HPDE6-E6E7 (cell line): Measurements from ENCODE around the gene PPM1B.
"Not testable (repeated sequence)": the region's sequence is repeated elsewhere in the genome, so short reads cannot be mapped to it uniquely, and the experiment has no call there.

Experiments
- DNase-seq: peaks from one replicate; pipeline ENCODE4 v3.0.0; 2011; ENCODE audit warnings: missing footprints; ENCODE audit errors: extremely low spot score

Gene PPM1B

DNA sequence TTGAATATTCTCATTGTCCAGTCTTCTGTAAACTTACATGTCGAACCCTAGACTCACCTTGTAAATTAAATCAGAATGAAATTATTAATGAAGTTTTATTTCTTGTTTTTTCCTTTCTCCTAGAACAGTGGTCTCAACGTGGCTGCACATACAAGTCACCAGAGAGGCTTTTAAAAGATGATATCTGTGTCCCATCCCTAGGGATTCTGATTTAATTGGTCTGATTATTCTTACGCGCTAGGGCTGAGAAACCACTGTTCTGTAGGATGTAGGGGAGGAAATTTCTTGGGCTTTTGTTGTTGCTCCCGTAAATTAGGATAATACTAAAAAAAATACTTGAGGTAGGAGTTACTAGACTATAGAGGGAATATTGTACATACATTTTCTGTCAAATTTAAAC lies 32.1 kb downstream of the PPM1B start:
- no peak for DNase-seq

DNA sequence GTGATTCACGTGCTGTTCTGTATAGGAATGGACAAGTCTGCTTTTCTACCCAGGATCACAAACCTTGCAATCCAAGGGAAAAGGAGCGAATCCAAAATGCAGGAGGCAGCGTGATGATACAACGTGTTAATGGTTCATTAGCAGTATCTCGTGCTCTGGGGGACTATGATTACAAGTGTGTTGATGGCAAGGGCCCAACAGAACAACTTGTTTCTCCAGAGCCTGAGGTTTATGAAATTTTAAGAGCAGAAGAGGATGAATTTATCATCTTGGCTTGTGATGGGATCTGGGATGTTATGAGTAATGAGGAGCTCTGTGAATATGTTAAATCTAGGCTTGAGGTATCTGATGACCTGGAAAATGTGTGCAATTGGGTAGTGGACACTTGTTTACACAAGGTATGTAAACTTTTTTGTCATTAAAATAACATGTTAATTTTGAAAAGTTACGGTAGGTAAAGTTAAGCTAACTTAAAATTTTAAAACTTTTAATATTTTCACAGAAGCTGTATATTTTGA lies 33.0 kb downstream of the PPM1B start:
- no peak for DNase-seq

DNA sequence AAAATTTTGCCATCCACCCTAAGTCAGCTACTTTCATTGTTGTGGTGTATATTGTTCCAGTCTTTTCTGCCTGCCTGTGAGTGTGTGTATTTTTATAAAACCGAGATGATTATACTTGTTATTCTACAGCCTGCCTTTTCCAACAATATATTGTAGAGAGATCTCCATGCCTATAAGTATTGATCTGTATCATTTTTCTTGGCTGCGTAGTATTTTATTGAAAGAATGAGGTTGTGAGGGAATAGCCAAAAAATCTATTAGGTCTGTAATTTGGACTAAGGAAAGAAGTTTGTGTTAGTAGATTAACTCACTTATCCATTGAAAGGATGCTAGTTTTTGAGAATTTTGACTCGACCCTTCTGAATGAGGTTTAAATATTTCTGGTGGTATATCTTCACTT lies 34.9 kb downstream of the PPM1B start:
- DNase-seq: no peak

DNA sequence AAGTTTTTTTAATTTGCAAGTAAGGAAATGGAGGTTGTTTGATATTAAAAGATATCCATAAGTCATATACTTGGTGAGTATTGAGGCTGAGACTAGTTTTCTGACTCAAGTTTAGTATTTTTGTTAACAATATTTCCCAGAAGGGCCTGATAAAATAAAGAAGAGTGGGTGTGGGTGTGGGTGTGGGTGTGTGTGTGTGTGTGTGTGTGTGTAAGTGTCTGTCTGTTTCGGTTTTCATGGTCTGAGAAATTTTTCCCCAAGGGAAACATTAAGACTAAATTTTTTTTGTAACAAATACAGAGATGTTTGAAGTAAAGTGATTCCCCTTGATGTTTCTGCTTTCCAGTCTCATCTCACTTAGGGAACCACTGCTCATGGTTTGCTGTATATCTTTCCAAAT lies 36.5 kb downstream of the PPM1B start:
- no peak for DNase-seq

DNA sequence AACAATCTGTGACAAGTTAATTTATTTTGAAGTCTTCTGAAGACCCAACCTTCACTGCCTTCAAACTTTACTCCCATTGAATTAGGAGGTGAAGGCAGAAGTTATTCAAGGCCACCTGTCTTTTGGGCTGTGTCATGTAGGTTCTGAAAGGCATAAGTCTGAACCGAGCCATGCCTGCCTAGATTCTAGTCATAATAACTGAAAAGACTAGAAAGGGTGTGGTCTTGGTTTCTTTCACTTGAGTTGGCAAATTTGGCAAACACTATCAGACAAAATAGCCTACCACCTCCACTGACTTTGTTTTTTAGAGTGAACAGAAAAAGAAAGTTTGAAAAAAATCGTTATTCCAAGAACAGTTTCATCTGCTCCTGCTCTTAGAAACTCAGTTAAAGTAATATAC lies 38.4 kb downstream of the PPM1B start:
- no peak for DNase-seq

DNA sequence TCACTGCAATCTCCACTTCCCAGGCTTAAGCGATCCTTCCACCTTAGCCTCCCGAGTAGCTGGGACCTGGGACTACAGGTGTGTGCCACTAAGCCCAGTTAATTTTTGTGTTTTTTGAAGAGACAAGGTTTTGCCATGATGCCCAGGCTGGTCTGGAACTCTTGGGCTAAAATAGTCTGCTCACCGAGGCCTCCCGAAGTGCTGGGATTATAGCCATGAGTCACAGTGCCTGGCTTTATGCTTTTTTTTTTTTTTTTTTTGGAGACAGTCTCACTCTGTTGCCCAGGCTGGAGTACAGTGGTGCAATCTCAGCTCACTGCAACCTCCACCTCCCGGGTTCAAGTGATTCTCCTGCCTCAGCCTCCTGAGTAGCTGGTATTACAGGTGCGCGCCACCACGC lies 39.0 kb downstream of the PPM1B start:
- not testable (repeated sequence) for DNase-seq

DNA sequence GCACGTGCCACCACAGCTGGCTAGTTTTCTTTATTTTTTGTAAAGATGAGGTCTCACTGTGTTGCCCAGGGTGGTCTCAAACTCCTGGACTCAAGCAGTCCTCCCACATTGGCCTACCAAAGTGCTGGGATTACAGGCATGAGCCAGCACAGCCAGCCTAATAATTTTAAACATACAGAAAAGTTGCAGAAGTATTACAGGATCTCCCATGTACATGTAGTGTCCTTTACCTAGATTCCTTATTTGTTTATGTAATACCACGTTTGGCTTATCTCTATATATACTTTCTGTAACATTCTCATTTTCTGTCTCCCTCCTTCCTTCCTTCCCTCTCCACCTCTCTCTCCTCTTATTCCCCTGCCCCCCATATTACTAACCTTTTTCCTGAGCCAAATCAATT lies 41.7 kb downstream of the PPM1B start:
- no peak for DNase-seq

DNA sequence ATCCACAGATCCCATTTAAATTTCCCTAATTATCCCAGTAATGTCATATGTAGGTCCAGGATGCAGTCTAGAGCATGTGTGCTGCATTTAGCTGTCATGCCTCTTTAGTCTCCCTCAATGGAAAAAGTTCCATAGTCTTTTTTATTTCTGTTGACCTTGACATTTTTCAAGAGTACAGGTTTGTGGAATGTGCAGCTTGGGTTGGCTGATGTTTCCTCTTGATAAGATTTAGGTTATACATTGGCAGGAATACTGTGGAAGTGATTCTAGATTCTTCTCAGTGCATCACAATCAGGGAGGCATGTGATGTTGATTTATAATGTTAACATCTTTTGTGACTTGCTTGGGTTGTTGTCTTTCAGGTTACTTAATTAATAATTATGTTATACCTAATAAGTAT lies 42.5 kb downstream of the PPM1B start:
- no peak for DNase-seq

DNA sequence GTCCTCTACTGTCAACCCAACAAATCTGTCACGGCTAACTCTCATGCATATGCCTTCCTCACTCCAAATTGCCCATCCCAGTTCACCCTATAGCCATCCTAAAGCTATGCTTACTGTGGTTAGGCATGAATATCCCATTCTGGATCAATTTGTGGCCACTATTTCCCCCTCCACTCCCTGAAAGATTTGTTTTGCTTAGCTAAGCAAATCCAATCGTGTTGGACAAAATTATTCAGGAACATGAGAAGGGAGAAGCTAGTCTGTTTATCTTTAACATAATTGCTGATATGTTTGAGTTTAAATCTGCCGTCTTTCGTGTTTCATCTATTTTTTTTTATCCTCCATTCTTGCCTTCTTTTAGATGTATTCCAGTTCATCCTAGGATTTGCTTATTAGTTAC lies 43.6 kb downstream of the PPM1B start:
- no peak for DNase-seq

DNA sequence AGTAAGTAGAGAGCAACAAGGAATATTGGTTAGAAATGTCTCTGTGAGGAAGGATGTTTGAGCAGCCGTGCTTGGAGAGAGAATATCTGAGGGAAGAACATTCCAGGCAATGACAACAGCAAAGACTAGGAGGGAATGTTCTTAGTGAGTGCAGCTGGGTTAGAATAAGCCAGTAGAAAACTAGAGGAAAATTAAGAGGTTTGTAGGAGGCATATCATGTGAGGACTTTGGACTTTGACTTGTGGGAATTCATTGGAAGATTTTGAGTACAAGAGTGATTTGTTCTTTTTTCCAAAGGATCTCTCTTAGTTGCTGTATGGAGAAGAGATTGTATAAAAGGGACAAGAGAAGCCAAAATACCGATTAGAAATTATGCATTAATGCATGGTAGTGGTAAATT lies 47.2 kb downstream of the PPM1B start:
- DNase-seq: no peak

DNA sequence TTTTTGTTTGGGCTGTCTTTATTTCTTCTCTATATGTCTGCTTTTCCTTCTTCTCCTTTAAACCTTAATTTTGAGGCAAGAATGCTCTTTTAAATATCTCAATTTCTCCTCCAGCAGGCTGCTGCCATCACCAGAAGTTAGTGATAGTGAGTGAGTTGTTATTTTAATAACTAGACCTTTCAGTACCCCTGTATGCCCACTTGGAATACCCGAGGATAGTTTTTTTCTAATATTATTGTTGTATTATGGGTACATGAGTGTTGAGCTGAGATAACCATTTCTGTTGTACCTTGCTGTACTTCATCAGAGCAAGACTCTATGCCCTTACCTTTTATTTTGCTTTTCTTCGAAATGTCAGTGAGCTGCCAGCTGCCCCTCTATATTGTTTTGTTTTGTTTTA lies 50.1 kb downstream of the PPM1B start:
- no peak for DNase-seq

DNA sequence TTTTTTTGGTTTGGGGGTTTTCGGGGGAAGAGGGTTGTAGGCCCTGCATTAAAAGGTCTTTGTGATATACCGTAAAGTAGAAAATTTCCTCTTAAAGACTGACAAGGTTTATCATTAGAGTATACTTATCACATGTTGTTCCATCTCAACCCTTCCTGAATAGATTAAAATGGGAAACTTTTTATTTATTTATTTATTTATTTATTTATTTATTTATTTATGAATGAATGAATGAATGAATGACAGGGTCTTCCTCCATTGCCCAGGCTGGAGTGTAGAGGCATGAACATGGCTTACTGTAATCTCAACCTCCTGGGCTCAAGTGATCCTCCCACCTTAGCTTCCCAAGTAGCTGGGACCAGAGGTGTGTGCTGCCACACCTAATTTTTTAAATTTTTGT lies 58.1 kb downstream of the PPM1B start:
- no peak for DNase-seq

DNA sequence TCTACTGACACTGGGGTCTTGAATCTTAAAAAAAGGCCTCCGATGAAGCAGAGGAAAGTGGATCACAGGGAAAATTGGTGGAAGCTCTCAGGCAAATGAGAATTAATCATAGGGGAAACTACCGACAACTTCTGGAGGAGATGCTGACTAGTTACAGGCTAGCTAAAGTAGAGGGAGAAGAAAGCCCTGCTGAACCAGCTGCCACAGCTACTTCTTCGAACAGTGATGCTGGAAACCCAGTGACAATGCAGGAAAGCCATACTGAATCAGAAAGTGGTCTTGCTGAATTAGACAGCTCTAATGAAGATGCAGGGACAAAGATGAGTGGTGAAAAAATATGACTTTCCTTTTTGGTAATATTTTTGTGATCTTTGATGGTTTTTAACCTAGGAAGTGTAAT lies 61.7 kb downstream of the PPM1B start:
- DNase-seq: no peak

DNA sequence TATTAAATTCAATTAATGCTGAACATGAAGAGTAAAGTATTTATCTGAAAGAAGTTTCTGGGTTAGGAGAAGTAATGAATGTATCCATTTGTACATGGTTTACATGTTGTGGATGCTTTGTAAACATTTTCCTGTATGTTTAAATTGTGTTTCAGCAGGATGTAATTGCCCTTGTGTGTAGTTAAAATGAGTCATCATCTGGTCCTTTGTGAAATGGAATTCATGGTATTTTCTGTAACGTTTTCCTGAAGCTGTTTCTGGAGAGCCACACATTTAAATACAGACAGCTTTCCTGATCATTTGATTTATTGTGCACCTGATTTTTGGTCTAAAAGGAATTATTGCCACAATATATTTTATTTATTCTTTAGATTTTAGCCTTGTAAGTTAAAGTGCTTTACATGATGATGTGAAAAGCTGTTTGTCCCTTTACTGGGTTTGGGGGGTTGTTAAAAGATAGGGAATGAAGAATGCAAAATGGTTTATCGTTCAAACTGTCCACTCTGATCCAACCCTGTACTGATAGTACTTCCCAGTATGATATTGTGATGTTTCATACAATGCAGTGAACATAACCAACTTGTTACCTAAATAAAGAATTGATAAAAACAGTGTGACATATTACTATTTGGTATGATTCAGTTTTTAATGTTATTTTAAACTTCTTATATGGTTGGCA lies 64.9 kb downstream of the PPM1B start:
- peak; percentile 60 for DNase-seq

DNA sequence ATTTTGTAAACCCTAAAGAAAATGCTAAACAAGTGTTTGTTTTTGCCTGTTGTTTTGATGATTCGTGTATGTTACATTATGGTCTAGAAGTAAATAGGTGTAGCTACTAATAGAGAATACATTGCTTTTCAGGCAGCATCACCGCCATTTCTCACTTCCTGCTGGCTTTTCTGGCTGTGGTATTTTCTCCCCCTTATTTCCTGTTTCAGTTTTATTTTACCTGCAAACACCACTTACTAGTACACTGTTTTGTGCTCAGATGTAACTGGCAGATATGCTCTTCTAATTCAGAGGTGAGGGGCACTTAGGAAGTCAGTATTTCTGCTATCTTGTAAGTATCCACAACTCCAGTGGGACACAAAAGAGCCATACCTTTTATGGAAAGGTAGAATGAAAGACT lies 68.5 kb downstream of the PPM1B start:
- no peak for DNase-seq

DNA sequence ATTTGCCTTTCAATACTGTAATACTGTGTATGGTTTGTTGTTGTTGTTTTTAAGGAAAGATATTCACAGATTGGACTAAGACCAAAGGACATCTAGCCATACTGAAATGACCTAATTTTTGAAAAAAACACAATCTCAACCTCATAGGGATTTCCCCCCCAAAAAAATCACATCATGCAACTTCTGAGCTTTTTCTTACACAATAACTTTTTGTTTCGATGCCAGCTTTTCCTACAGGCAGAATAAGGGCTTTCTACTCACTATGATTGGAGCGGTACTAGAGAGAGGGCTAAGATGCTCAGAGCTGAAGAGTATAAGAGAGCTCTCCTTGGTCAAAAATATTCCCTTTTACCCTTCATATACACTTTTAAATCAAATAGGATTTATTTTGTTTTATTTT lies 74.2 kb downstream of the PPM1B start:
- DNase-seq: no peak

DNA sequence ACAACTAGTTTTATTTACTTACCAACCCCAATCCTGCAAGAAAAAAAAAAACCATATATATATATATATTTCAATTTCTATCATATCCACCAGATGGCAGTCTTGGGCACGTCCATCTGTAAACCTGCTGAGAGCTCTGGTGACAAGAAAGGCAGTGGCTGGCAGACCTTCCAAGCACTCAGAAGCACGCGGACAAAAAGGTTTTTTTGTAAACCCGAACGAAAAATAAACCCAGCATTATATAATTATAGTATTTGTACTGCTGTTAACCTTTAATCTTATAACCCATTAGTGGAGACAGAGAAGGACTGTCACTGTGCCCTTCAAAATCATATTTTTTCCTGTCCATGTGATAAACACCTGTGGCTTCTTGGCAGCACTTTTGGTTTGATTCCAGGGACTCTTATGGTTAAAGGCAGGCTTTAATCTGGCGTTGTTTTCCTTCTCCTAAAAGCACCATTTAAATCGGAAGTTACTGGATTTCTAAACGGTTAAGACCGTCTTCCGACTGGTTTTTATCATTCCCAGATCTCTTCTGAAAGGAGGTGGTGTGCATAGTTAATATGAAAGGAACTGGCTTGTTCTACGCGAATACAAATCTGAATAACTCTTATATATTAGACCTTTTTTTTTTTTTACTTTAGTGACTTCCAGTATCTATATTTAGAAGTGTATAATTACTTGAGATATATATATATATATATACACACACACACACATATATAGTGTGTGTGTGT lies 75.6 kb downstream of the PPM1B start:
- peak; percentile 58 for DNase-seq

DNA sequence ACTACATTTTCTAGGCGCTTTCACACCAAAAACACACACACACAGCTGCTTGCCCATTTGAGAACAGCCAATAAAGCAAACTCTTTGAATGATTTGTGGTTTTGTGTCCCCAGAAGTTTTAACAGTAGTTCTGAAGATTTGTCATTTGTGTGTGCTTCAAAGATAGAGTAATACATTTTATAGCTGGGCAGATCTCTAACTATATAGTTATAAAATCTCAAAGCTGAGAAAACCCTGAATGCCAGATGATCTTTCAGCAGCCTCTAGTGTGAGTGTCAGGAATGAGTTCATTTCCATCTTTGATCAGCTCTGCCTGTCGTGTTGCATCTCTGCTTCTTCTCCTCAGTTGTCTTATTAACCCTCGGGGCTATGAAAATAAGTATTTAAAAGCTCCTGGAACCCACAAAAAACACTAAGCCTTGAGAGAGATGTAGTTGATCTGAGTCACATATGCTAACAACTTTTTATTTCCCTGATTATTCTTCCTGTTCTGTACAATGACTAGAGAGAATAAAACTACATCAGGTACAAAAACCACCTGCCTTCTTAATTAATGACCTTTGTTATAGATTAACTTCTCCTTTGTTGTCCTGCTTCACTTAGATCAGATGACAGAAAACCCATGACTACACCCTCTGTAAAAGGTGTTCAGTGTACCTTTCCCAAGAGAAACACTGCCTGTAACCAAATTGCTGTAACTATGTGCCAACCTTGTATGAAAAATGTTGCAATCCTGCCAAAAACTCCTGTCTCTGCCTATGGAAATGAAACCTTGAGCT lies 76.6 kb downstream of the PPM1B start:
- DNase-seq: no peak

DNA sequence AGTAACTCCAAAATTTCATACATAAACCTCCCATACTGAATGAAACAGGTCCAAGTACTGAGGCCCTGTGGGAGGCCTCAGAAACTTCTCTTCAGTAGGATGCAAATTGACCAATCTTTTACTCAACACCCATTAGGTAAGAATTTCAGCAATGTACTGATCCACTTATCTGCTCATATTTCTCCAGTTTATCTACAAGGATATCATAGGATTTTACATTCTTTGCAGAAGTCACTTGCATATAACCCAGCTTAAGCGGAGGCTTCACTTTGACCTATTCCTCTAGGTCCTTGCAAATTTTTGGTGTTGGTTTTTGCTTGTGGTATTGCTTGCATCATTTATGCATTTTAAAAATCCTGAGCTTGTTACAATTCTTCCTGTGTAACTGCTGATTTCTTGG lies 77.8 kb downstream of the PPM1B start:
- no peak for DNase-seq

DNA sequence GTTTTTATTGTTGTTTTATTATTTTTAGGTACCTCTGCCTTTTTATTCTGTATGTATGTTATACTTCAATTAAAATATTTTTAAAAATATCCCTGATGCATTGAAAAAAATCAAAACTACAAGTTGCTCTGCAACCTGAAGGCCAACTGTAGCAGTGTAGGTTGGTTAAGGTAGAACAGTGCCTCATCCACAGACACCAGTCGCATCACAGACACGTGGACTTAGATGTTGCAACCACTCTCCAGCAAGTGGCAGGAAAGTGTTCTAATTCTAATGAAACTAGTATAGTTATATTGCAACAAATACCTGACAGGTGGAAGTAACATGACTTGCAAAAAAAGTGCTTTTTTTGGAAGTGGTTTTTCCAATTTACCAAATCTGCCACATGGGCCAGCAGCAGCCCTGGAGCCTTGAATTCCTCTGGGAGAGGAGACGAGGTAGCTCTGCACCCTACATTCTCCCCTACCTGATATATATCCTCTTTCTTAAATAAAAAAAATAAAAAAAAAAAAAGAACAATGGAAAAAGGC lies 78.2 kb downstream of the PPM1B start:
- no peak for DNase-seq

DNA sequence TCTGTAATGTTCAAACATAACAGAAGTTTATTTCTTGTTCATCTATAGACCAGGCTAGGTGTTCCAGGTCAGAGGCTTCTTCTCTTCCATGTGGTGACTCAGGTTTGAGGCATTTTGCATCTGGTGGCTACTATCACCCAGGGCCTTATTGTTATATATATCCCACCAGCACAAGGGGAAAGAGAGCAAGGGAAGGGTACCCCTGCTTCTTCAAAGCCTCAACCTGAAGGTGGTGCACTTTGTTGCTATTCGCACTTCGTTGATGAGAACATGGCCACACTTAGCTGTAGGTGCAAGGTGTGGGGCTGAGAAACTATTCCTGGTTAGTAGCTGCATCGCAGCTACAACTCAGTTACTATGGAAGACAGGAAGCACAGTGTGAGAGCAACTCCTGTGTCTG lies 79.2 kb downstream of the PPM1B start:
- DNase-seq: no peak

DNA sequence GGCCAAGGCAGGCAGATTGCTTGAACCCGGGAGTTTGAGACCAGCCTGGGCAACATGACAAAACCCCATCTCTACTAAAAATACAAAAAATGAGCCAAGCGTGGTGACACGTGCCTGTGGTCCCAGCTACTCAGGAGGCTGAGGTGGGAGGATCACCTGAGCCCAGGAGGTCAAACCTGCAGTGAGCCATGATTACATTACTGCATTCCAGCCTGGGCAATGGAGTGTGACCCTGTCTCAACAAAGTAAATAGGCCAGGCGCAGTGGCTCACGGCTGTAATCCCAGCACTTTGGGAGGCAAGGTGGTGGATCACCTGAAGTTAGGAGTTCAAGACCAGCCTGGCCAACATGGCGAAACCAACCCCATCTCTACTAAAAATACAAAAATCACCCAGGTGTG lies 80.6 kb downstream of the PPM1B start:
- DNase-seq: not testable (repeated sequence)
